GM12872 (cell line): ENCODE data around the gene LRRC27.

Experiments
- CTCF ChIP-seq: IDR thresholded peaks from 3 replicates; pipeline ENCODE4 v1.5.1; 2011; ENCODE audit warnings: low read depth, mild to moderate bottlenecking, low read length, moderate library complexity; ENCODE audit not compliant: insufficient read depth

Gene LRRC27

GRCh38 chr10:132373241-132373955 is 41.4 kb downstream of the LRRC27 start:
- no peak for TF ChIP-seq CTCF

GRCh38 chr10:132374176-132374575 is 42.2 kb downstream of the LRRC27 start:
- TF ChIP-seq CTCF, result no peak

DNA sequence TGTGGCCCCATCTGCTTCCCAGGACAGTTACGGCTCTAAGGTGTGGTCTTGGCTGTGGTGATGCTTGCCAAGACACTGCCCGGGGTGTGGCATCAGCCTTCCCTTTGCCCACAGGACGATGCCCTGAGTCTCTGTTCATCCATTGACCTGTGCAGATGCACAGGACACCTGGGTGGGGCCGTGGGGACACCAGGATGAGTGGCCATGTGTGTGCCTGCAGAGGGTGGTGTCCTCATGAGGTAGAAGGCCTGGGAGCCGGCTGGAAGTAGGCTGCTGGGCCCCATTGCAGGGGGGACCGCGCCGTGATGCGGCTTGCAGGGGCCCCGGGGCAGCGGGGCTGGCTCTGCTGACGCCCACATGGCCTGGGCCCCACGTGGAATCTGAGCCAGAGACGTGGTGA is 42.6 kb downstream of the LRRC27 start:
- no peak for TF ChIP-seq CTCF

DNA sequence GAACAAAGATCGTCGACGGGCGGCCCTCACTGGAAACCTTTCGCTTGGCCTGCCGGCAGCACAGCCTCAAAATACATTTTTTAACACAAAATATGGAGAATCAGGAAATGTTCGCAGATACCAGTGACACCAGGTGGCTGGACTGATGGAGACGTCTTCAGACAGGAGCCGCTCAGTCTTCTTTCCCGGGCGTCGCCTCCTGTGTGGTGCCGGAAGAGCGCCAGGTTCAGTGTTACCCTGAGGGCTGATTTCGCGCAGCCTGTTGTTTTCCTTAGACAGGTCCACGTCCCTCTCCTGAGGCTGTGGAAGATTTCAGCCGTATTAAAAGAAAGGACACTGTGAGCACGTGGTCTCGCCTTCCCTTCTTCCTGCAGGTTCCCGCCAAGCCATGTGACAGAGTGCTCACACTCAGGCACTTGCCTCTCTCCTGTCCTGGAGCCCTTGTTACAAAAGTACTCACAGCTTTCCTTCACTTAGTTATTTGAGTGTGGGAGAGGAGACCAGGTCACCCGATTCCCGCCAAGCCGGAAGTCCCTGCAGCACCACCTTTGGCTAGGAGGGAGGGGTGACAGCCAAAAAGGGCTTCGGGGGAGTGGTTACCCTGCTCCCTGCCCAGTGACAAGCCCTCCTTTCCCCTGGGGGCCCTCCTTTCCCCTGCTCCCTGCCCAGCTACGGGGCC is 43.3 kb downstream of the LRRC27 start:
- no peak for TF ChIP-seq CTCF

- TF ChIP-seq CTCF, result no peak
Observed at GRCh38 chr10:132375795-132376297, 43.9 kb downstream of the LRRC27 start.

DNA sequence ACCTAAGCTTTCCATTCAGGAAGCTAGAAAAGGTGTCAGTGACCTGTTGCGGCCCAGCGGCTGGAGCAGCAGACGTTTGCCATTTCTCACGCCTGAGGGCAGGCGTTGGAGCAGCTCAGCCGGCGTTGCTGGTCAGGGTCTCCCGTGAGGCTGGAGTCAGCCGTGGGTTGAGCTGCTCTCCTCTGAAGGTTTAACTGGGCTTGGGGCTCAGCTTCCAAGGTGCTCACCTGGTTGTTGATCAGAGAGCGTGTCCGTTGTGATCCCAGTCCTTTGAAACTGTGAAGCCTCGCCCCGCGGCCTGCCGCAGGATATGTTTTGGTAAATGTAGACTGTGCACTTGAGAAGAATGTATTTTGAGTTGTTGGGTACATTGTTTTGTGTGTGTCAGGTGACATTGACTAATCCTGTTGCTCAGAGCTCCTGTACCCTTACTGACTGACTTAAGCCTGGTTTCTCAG is 44.4 kb downstream of the LRRC27 start:
- no peak for TF ChIP-seq CTCF

DNA sequence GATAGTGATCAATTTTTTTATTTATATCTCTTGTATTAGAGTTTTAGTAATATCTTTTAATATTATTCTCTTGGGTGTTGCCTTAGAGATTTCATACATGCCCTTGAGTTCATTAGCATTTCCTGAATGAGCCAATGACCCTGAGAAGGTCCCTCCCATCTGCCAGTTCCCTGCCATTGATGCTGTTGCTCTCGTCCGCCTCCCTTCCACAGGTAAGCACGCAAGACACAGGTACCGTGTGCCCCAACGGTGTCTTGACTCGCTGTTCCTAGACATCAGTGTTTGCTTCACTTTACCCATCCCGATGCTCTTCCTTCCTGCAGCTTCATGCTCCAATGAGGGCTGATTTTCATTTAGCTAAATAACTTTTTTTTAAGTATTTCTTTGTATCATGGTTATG is 45.3 kb downstream of the LRRC27 start:
- no peak for TF ChIP-seq CTCF
